HEK293T (cell line): Measurements from ENCODE around the gene ARL5A.

ENCODE experiments used
- BHLHE40 ChIP-seq: fragments of 450-650 bp; IDR thresholded peaks from 2 replicates; pipeline ENCODE4 v1.6.1; 2016; ENCODE audit warnings: mild to moderate bottlenecking, moderate library complexity, borderline replicate concordance
- CTBP1 ChIP-seq: fragments of 450-650 bp; IDR thresholded peaks from 2 replicates; pipeline ENCODE4 v1.6.1; 2016; ENCODE audit warnings: borderline replicate concordance
- FOXK2 ChIP-seq: fragments of 450-650 bp; IDR thresholded peaks from 2 replicates; pipeline ENCODE4 v1.6.1; 2016; ENCODE audit warnings: mild to moderate bottlenecking
- FOXM1 ChIP-seq: fragments of 450-650 bp; IDR thresholded peaks from 2 replicates; pipeline ENCODE4 v1.6.1; 2017; ENCODE audit warnings: mild to moderate bottlenecking, borderline replicate concordance
- LEF1 ChIP-seq: fragments of 450-650 bp; IDR thresholded peaks from 2 replicates; pipeline ENCODE4 v1.6.1; 2017; ENCODE audit warnings: mild to moderate bottlenecking, borderline replicate concordance
- NFRKB ChIP-seq: fragments of 450-650 bp; IDR thresholded peaks from 2 replicates; pipeline ENCODE4 v1.6.1; 2016; ENCODE audit warnings: mild to moderate bottlenecking, moderate library complexity
- ZNF384 ChIP-seq: fragments of 450-650 bp; IDR thresholded peaks from 2 replicates; pipeline ENCODE4 v1.6.1; 2016

- no peak for TF ChIP-seq NFRKB
- no peak for TF ChIP-seq FOXM1
- no peak for TF ChIP-seq ZNF384
- TF ChIP-seq BHLHE40: no peak
- TF ChIP-seq LEF1: no peak
- TF ChIP-seq FOXK2: no peak
- no peak for TF ChIP-seq CTBP1
Measured at GRCh38 chr2:151799886-151800292, 28.3 kb downstream of the ARL5A start.
